Measurements from ENCODE around the gene ZBTB7A.
A peak's percentile ranks its signal among the peaks of the same experiment; 100 is the strongest.

Gene ZBTB7A

GRCh38 chr19:4035582-4035981, 31.1 kb downstream of the ZBTB7A start:
- no peak overlapping the region for H2BK5ac ChIP-seq (ENCODE audit: low read depth, low read length, poor library complexity, severe bottlenecking)
- DNase-seq = peak; percentile 36
- H2BK15ac ChIP-seq (ENCODE audit: low read depth, poor library complexity, severe bottlenecking) = no peak overlapping the region
- H3K36me3 ChIP-seq (ENCODE audit: control insufficient read depth in 1 of 2, insufficient read depth in 2 of 2, low read depth in 1 of 2, low read length in 2 of 2) = peaks cover 54 to 90% of the 10 kb centered on the region in 2 experiments
- no peak overlapping the region for H2BK120ac ChIP-seq (ENCODE audit: low read depth, low read length)
- no peak overlapping the region for H3K18ac ChIP-seq (ENCODE audit: low read depth in 1 of 2, low read length in 2 of 2)
- peak overlapping the region; percentile 16 for H4K8ac ChIP-seq (ENCODE audit: low read length)
- peaks cover 11% of the 10 kb centered on the region for H3K4me1 ChIP-seq (ENCODE audit: control insufficient read depth, insufficient read depth, low read depth, low read length)
- H3K4me2 ChIP-seq (ENCODE audit: low read length, poor library complexity, severe bottlenecking) = no peak overlapping the region
- no peak overlapping the region for H2AFZ ChIP-seq (ENCODE audit: low read depth, low read length)
- no peak overlapping the region for H3K14ac ChIP-seq (ENCODE audit: low read length in 2 of 2)
- no peak overlapping the region for H3K4me3 ChIP-seq (ENCODE audit: insufficient read depth in 1 of 2, low read depth in 1 of 2, low read length in 2 of 2)
- H3K4ac ChIP-seq (ENCODE audit: low read depth in 1 of 2, low read length in 2 of 2) = no peak overlapping the region
- no peak overlapping the region for H2AK5ac ChIP-seq (ENCODE audit: low read length, severe bottlenecking)
- H3K9ac ChIP-seq (ENCODE audit: low read length) = no peak overlapping the region
- no peak overlapping the region for H3K27ac ChIP-seq (ENCODE audit: low read length, poor library complexity, severe bottlenecking)
- H3K23ac ChIP-seq (ENCODE audit: low read length in 2 of 2) = no peak overlapping the region
- H3K27me3 ChIP-seq (ENCODE audit: control insufficient read depth in 1 of 2, insufficient read depth in 1 of 2, low read length in 2 of 2) = no peaks in the 10 kb centered on the region
- 76% methylated on average over 9 of the region's 10 CpGs for WGBS
- no peak overlapping the region for H4K91ac ChIP-seq (ENCODE audit: low read length)
- H3K79me1 ChIP-seq (replicated peaks; ENCODE audit: low read length, poor library complexity, severe bottlenecking) = peaks cover 40% of the 10 kb centered on the region
- H2BK12ac ChIP-seq (ENCODE audit: low read length in 2 of 2) = peak overlapping the region in 1 of 2 experiments; percentile 2
- no peaks in the 10 kb centered on the region for H3K9me3 ChIP-seq (ENCODE audit: control insufficient read depth, low read length)

GRCh38 chr19:4035018-4035566, 31.6 kb downstream of the ZBTB7A start:
- H2BK120ac ChIP-seq (ENCODE audit: low read depth, low read length) = no peak overlapping the region
- no peak overlapping the region for H3K4me2 ChIP-seq (ENCODE audit: low read length, poor library complexity, severe bottlenecking)
- WGBS = 96% methylated on average over 17 of the region's 19 CpGs
- no peaks in the 10 kb centered on the region for H3K27me3 ChIP-seq (ENCODE audit: control insufficient read depth in 1 of 2, insufficient read depth in 1 of 2, low read length in 2 of 2)
- H2BK12ac ChIP-seq (ENCODE audit: low read length in 2 of 2) = no peak overlapping the region
- H2AK5ac ChIP-seq (ENCODE audit: low read length, severe bottlenecking) = no peak overlapping the region
- H2BK5ac ChIP-seq (ENCODE audit: low read depth, low read length, poor library complexity, severe bottlenecking) = no peak overlapping the region
- H3K4ac ChIP-seq (ENCODE audit: low read depth in 1 of 2, low read length in 2 of 2) = no peak overlapping the region
- H3K23ac ChIP-seq (ENCODE audit: low read length in 2 of 2) = no peak overlapping the region
- H3K36me3 ChIP-seq (ENCODE audit: control insufficient read depth in 1 of 2, insufficient read depth in 2 of 2, low read depth in 1 of 2, low read length in 2 of 2) = peaks cover 51 to 88% of the 10 kb centered on the region in 2 experiments
- H4K8ac ChIP-seq (ENCODE audit: low read length) = no peak overlapping the region
- no peak for DNase-seq
- H3K9me3 ChIP-seq (ENCODE audit: control insufficient read depth, low read length) = no peaks in the 10 kb centered on the region
- no peak overlapping the region for H2BK15ac ChIP-seq (ENCODE audit: low read depth, poor library complexity, severe bottlenecking)
- H3K4me1 ChIP-seq (ENCODE audit: control insufficient read depth, insufficient read depth, low read depth, low read length) = peaks cover 8% of the 10 kb centered on the region
- no peak overlapping the region for H3K18ac ChIP-seq (ENCODE audit: low read depth in 1 of 2, low read length in 2 of 2)
- H3K9ac ChIP-seq (ENCODE audit: low read length) = no peak overlapping the region
- H4K91ac ChIP-seq (ENCODE audit: low read length) = no peak overlapping the region
- peaks cover 38% of the 10 kb centered on the region for H3K79me1 ChIP-seq (replicated peaks; ENCODE audit: low read length, poor library complexity, severe bottlenecking)
- no peak overlapping the region for H3K14ac ChIP-seq (ENCODE audit: low read length in 2 of 2)
- H3K4me3 ChIP-seq (ENCODE audit: insufficient read depth in 1 of 2, low read depth in 1 of 2, low read length in 2 of 2) = no peak overlapping the region
- no peak overlapping the region for H2AFZ ChIP-seq (ENCODE audit: low read depth, low read length)
- H3K27ac ChIP-seq (ENCODE audit: low read length, poor library complexity, severe bottlenecking) = no peak overlapping the region

- no peak for DNase-seq
- WGBS = 93% methylated on average over 34 of the region's 34 CpGs
These were observed 32.4 kb downstream of the ZBTB7A start for GRCh38 chr19:4034048-4035017.

More at GRCh38 chr19:4034048-4035017, 32.4 kb downstream of the ZBTB7A start:
- no peak overlapping the region for H2AFZ ChIP-seq (ENCODE audit: low read depth, low read length)
- H2BK15ac ChIP-seq (ENCODE audit: low read depth, poor library complexity, severe bottlenecking) = no peak overlapping the region
- no peak overlapping the region for H2BK5ac ChIP-seq (ENCODE audit: low read depth, low read length, poor library complexity, severe bottlenecking)
- no peaks in the 10 kb centered on the region for H3K9me3 ChIP-seq (ENCODE audit: control insufficient read depth, low read length)
- no peak overlapping the region for H3K9ac ChIP-seq (ENCODE audit: low read length)
- no peak overlapping the region for H3K4ac ChIP-seq (ENCODE audit: low read depth in 1 of 2, low read length in 2 of 2)
- H3K4me2 ChIP-seq (ENCODE audit: low read length, poor library complexity, severe bottlenecking) = no peak overlapping the region
- H3K18ac ChIP-seq (ENCODE audit: low read depth in 1 of 2, low read length in 2 of 2) = no peak overlapping the region
- H3K36me3 ChIP-seq (ENCODE audit: control insufficient read depth in 1 of 2, insufficient read depth in 2 of 2, low read depth in 1 of 2, low read length in 2 of 2) = peaks cover 49 to 91% of the 10 kb centered on the region in 2 experiments
- no peak overlapping the region for H3K14ac ChIP-seq (ENCODE audit: low read length in 2 of 2)
- H3K23ac ChIP-seq (ENCODE audit: low read length in 2 of 2) = no peak overlapping the region
- H3K4me3 ChIP-seq (ENCODE audit: insufficient read depth in 1 of 2, low read depth in 1 of 2, low read length in 2 of 2) = no peak overlapping the region
- peaks cover 7% of the 10 kb centered on the region for H3K4me1 ChIP-seq (ENCODE audit: control insufficient read depth, insufficient read depth, low read depth, low read length)
- no peak overlapping the region for H2BK120ac ChIP-seq (ENCODE audit: low read depth, low read length)
- no peaks in the 10 kb centered on the region for H3K27me3 ChIP-seq (ENCODE audit: control insufficient read depth in 1 of 2, insufficient read depth in 1 of 2, low read length in 2 of 2)
- no peak overlapping the region for H4K8ac ChIP-seq (ENCODE audit: low read length)
- H2AK5ac ChIP-seq (ENCODE audit: low read length, severe bottlenecking) = no peak overlapping the region
- no peak overlapping the region for H3K27ac ChIP-seq (ENCODE audit: low read length, poor library complexity, severe bottlenecking)
- H4K91ac ChIP-seq (ENCODE audit: low read length) = no peak overlapping the region
- peaks cover 38% of the 10 kb centered on the region for H3K79me1 ChIP-seq (replicated peaks; ENCODE audit: low read length, poor library complexity, severe bottlenecking)
- H2BK12ac ChIP-seq (ENCODE audit: low read length in 2 of 2) = no peak overlapping the region

Data from mesenchymal stem cell (in vitro differentiated cells and primary cell).